AG04449 (cell line): ENCODE results near the gene UNC5B.

Experiments
- CTCF ChIA-PET: fragments of 350-600 bp; formaldehyde crosslinking; extraction: SDS; loops from one replicate; lab custom pipeline; 2021; ENCODE audit warnings: antibody characterized with exemption; lab: Yijun Ruan, JAX
- POLR2A ChIA-PET: fragments of 400-600, 350-600 bp; formaldehyde crosslinking; extraction: SDS; loops from one replicate; lab custom pipeline; 2020; ENCODE audit warnings: antibody characterized with exemption, inconsistent platforms; lab: Yijun Ruan, JAX
- DNase-seq: peaks from one replicate; pipeline ENCODE4 v3.0.0-alpha.2; 2010; ENCODE audit warnings: low read depth, low spot score
- H3K4me3 ChIP-seq: 2 replicates; pipeline ENCODE4 v1.5.1; 2011; ENCODE audit warnings: low read depth, mild to moderate bottlenecking, control low read depth, low read length
- CTCF ChIP-seq: IDR thresholded peaks from one replicate; pipeline ENCODE4 v1.5.1; 2011; ENCODE audit warnings: mild to moderate bottlenecking, moderate library complexity, low read length, control low read depth, inconsistent platforms; ENCODE audit not compliant: insufficient read depth; ENCODE audit errors: missing control alignments

The UNC5B gene

GRCh38 chr10:71297343-71297742 is 85.0 kb downstream of the UNC5B start:
- TF ChIP-seq CTCF = no peak
- no peak overlapping the region for H3K4me3 ChIP-seq
- CTCF ChIA-PET = interaction anchor here (0.7 to 1.5 kb wide), 3 partner anchors 19 to 89 kb away, joined by 3 to 5 read pairs (median 4); partner anchors contain the start of gene SLC29A3
- POLR2A ChIA-PET = no interaction called here
- DNase-seq = no peak

GRCh38 chr10:71299071-71299785 is 86.9 kb downstream of the UNC5B start:
- H3K4me3 ChIP-seq = no peak overlapping the region
- no peak for DNase-seq
- ChIA-PET POLR2A (no interaction called here), CTCF (interaction anchor here (0.7 to 1.5 kb wide), 5 partner anchors 9 to 579 kb away, joined by 3 to 5 read pairs (median 3); partner anchors contain the start of gene SLC29A3)
- TF ChIP-seq CTCF = no peak

DNA sequence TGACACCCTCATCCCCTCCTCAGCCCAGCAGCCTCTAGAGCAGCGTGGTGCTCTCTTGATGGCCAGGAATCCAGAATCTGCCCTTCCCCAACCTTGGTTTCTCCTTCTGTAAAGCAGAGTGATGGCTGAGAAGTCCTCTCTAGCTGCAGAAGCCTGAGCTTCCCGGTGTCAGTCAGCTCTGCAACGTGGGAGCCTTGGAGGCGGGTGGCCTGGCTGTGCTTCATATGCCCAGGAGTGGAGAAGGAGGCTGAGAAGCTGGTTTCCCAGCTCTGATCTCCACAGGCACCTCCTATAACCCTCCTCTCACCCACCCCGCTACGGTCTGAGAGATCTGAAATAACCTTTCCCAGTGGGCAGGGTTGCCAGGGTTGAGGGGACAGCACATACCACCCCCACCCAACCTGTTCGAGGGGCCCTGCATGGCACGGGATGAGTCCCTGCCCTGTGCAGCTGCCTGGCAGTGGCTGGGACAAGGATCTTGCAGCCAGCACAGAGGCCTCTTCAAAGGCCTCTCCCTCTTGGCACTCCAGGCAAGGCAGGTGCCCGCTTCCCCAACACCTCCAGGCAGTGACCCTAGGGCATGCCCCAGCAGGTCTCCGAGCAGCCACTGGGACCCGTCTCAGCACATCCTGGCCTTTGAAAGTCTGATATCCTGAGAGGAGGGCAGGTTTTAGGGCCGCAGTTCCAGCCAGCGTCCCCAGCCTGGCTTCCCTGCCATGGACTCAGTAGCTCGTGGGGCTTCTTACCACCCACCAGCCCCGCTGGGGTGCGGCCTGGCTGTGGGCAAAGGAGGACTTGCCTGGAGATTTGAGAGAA is 88.4 kb downstream of the UNC5B start:
- no peak for TF ChIP-seq CTCF
- DNase-seq = no peak
- POLR2A ChIA-PET = no interaction called here
- no peak overlapping the region for H3K4me3 ChIP-seq
- CTCF ChIA-PET = interaction anchor here (0.9 to 2.4 kb wide), 6 partner anchors 11 to 759 kb away, joined by 3 to 10 read pairs (median 4); partner anchors contain the start of genes SLC29A3 and UNC5B

- POLR2A ChIA-PET = no interaction called here
- no peak for DNase-seq
- H3K4me3 ChIP-seq = no peak overlapping the region
- TF ChIP-seq CTCF = no peak
- CTCF ChIA-PET = interaction anchor here (0.7 to 4.5 kb wide), 7 partner anchors 9 to 760 kb away, joined by 3 to 30 read pairs (median 4); partner anchors contain the start of gene SLC29A3
Measured at GRCh38 chr10:71301371-71301916, 89.1 kb downstream of the UNC5B start.

- H3K4me3 ChIP-seq = no peak overlapping the region
- CTCF ChIA-PET = interaction anchor here (0.7 to 4.5 kb wide), 7 partner anchors 10 to 406 kb away, joined by 3 to 30 read pairs (median 7); partner anchors contain the start of gene SLC29A3
- no peak for TF ChIP-seq CTCF
- POLR2A ChIA-PET = no interaction called here
- DNase-seq = no peak
Measured at GRCh38 chr10:71302451-71302850, 90.1 kb downstream of the UNC5B start.
